ENCODE measurements around the gene MRPS18B. TPM values are rescaled to one million over a fixed set of nuclear protein-coding genes. Genes with fewer than 3 reads are reported as not detected.

The MRPS18B gene
- polyA plus RNA-seq, 1 experiment = 56.6 TPM

DNA sequence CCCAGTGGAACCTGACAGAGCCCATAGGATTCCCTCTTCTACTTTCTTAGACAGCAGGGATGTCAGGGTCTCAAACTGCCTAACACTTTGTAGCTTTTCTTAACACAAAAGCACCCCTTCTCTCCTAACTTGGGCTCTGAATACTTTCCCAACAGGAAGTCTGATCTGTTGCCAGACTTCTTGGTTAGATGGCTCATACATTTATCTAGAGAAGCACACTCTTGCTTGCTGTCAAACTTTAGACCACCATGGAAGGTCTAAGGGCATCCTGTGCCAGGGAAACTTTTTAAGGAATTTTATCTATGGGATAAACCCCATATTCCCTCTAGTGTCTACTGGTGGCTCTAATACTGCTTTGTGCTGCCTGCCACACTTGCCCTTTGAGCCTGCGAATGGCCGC, 26.0 kb downstream of the MRPS18B start:
- TF ChIP-seq, protein P1, sequence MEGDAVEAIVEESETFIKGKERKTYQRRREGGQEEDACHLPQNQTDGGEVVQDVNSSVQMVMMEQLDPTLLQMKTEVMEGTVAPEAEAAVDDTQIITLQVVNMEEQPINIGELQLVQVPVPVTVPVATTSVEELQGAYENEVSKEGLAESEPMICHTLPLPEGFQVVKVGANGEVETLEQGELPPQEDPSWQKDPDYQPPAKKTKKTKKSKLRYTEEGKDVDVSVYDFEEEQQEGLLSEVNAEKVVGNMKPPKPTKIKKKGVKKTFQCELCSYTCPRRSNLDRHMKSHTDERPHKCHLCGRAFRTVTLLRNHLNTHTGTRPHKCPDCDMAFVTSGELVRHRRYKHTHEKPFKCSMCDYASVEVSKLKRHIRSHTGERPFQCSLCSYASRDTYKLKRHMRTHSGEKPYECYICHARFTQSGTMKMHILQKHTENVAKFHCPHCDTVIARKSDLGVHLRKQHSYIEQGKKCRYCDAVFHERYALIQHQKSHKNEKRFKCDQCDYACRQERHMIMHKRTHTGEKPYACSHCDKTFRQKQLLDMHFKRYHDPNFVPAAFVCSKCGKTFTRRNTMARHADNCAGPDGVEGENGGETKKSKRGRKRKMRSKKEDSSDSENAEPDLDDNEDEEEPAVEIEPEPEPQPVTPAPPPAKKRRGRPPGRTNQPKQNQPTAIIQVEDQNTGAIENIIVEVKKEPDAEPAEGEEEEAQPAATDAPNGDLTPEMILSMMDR (IDR thresholded peaks at IDR 0.05; ENCODE audit: low read depth, low read length) = no peak
- ChIA-PET POLR2A (no interaction called here), CTCF (no interaction called here)
- Histone ChIP-seq H3K27me3 (ENCODE audit: control insufficient read depth, insufficient read depth, low read length) (no peaks in the 10 kb centered on the region), H3K4me3 (ENCODE audit: low read depth, low read length) (no peak overlapping the region), H3K27ac (ENCODE audit: low read depth, low read length) (no peak overlapping the region), H3K9me3 (ENCODE audit: control insufficient read depth, insufficient read depth, low read length) (peaks cover 2% of the 10 kb centered on the region; the same call in 1 of the 2 replicates)
- DNase-seq (ENCODE audit: low read depth, low spot score) = no peak

DNA sequence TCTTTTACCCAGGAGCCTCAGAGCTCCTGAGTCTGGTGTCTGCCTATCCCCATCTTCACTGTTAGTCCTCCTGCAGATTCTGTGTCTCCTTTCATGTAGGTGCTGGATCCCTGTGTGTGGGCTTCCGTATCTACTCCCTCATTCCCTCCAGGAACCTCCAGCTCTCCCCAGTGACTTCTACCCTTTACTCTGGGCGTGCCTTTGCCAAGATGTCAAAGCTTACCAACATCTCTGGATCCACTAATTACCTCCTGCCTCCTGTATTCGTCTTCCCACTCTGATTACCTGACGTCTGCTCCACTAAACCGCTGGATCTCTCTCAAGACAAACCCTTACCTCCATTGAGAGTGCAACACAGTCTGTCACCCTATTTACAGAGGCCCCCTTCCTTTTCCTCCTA, 27.1 kb downstream of the MRPS18B start:
- no peak overlapping the region for H3K27ac ChIP-seq (ENCODE audit: low read depth, low read length)
- H3K9me3 ChIP-seq (ENCODE audit: control insufficient read depth, insufficient read depth, low read length) = no peaks in the 10 kb centered on the region; the same call in 1 of the 2 replicates
- H3K27me3 ChIP-seq (ENCODE audit: control insufficient read depth, insufficient read depth, low read length) = no peaks in the 10 kb centered on the region
- CTCF ChIA-PET = interaction anchor here (0.5 kb wide), 1 partner anchor 47 kb away, joined by 3 read pairs; no protein-coding TSS in a partner anchor
- TF ChIP-seq, protein P1 (IDR thresholded peaks at IDR 0.05; ENCODE audit: low read depth, low read length) = no peak
- H3K4me3 ChIP-seq (ENCODE audit: low read depth, low read length) = no peak overlapping the region
- POLR2A ChIA-PET = no interaction called here
- no peak for DNase-seq (ENCODE audit: low read depth, low spot score)

DNA sequence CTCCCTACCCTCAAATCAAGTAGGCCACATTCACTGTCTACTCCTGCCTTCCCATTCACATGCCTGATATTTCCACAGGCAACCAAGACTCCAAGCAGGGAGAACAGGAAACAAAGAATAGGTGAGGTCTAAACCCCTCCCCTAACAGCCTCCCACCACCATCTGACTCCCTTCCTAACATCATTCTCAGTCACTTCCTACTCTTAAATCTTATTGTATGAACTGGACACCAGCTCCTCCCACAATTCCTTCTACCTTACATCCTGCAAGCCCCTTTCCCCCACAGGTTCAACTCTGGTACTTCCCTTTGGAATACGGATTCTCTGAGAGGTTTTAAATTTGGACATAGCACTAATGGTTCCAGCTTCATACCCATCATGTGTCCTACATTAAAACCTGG, 28.3 kb downstream of the MRPS18B start:
- Histone ChIP-seq H3K4me3 (ENCODE audit: low read depth, low read length) (no peak overlapping the region), H3K27ac (ENCODE audit: low read depth, low read length) (no peak overlapping the region), H3K27me3 (ENCODE audit: control insufficient read depth, insufficient read depth, low read length) (no peaks in the 10 kb centered on the region), H3K9me3 (ENCODE audit: control insufficient read depth, insufficient read depth, low read length) (no peaks in the 10 kb centered on the region; the same call in 1 of the 2 replicates)
- ChIA-PET POLR2A (interaction anchor here (0.6 to 1.4 kb wide), 2 partner anchors 16 to 853 kb away, joined by 4 to 11 read pairs; no protein-coding TSS in a partner anchor), CTCF (no interaction called here)
- TF ChIP-seq, protein P1 (IDR thresholded peaks at IDR 0.05; ENCODE audit: low read depth, low read length) = no peak
- no peak for DNase-seq (ENCODE audit: low read depth, low spot score)

DNA sequence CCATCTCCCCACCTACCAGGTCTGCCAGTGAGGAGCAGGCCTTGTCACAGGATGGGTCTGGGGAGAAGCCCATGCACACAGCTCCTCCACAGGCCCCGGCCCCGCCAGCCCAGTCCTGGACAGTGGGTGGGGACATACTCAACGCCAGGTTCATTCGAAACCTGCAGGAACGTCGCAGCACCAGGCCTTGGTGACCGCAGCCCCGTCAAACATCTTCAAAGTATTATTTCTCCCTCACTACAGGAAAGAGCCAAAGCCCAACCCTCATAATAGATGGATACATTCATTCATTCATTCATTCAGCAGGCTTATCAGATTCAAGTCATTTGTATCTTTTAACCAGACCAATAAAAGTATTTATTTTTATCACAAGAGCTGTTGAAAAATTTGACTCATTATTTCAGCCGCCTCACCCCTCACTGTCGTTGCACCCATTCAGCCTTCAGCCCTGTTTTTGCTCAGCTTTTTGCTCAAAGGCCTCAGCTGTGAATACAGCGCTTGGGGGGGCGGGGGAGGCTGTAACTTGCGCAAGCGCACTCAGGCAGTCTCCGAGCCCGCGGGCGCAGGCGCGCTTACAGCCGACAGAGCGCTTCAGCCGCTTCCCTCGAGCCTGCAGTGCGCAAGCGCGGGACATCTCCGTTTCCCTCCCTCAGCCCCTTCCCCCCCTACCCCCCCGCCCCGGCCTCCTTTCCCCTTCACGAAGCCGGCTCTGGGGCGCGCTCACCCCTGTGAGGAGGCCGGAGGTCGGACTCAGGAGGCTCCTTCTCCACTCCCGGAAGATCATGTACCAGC, 29.0 kb downstream of the MRPS18B start, which contains the start of gene C6orf136:
TSS of gene C6orf136 (plus strand) at position 684 of the 792 bp plus-strand sequence. CDS start at position 783, 99 bp downstream.
- H3K27ac ChIP-seq (ENCODE audit: low read depth, low read length) = peak within 1 kb of the TSS; percentile 68
- CTCF ChIA-PET = no interaction called here

More for the DNA sequence above, 29.0 kb downstream of the MRPS18B start, which contains the start of gene C6orf136:
- no peaks in the 10 kb centered on the region; the same call in 1 of the 2 replicates for H3K9me3 ChIP-seq (ENCODE audit: control insufficient read depth, insufficient read depth, low read length)
- DNase-seq (ENCODE audit: low read depth, low spot score) = peak; percentile 84
- H3K27me3 ChIP-seq (ENCODE audit: control insufficient read depth, insufficient read depth, low read length) = no peaks in the 10 kb centered on the region
- H3K4me3 ChIP-seq (ENCODE audit: low read depth, low read length) = peak within 1 kb of the TSS; percentile 87
- POLR2A ChIA-PET = interaction anchor here (0.6 to 1.4 kb wide), 7 partner anchors 12 to 174 kb away, joined by 3 to 11 read pairs (median 4); no protein-coding TSS in a partner anchor
- TF ChIP-seq, protein P1 (IDR thresholded peaks at IDR 0.05; ENCODE audit: low read depth, low read length) = no peak
